HG03460 (cell line): ENCODE data around the gene HNRNPC.
"Not testable (repeated sequence)": the region's sequence is repeated elsewhere in the genome, so short reads cannot be mapped to it uniquely, and the experiment has no call there.

Experiments
- ATAC-seq: cut with Tn5 transposase; IDR thresholded peaks from one replicate; pipeline ENCODE4 v1.9.1; 2021; ENCODE audit not compliant: unreplicated experiment

Gene HNRNPC

GRCh38 chr14:21248338-21248737, 20.9 kb downstream of the HNRNPC start:
- no peak for ATAC-seq

- no peak for ATAC-seq
Observed at GRCh38 chr14:21245813-21246212, 23.4 kb downstream of the HNRNPC start.

- no peak for ATAC-seq
Observed at GRCh38 chr14:21244544-21244943, 24.7 kb downstream of the HNRNPC start.

GRCh38 chr14:21241218-21241819, 27.9 kb downstream of the HNRNPC start:
- ATAC-seq, result no peak

GRCh38 chr14:21240417-21240816, 28.8 kb downstream of the HNRNPC start:
- no peak for ATAC-seq

GRCh38 chr14:21238823-21239518, 30.3 kb downstream of the HNRNPC start:
- ATAC-seq, result no peak

GRCh38 chr14:21236948-21237797, 32.1 kb downstream of the HNRNPC start:
- no peak for ATAC-seq

- no peak for ATAC-seq
Observed at GRCh38 chr14:21234112-21234511, 35.1 kb downstream of the HNRNPC start.

- ATAC-seq, result no peak
Observed at GRCh38 chr14:21233457-21234076, 35.7 kb downstream of the HNRNPC start.

GRCh38 chr14:21231020-21231652, 38.1 kb downstream of the HNRNPC start:
- no peak for ATAC-seq

GRCh38 chr14:21229821-21230220, 39.4 kb downstream of the HNRNPC start:
- ATAC-seq, result no peak

GRCh38 chr14:21227981-21228380, 41.3 kb downstream of the HNRNPC start:
- no peak for ATAC-seq

GRCh38 chr14:21227150-21227549, 42.1 kb downstream of the HNRNPC start:
- ATAC-seq, result no peak

GRCh38 chr14:21226467-21226866, 42.8 kb downstream of the HNRNPC start:
- ATAC-seq, result no peak

GRCh38 chr14:21225164-21225563, 44.1 kb downstream of the HNRNPC start:
- ATAC-seq, result not testable (repeated sequence)

GRCh38 chr14:21220874-21221477, 48.3 kb downstream of the HNRNPC start:
- no peak for ATAC-seq

GRCh38 chr14:21219561-21220111, 49.6 kb downstream of the HNRNPC start:
- no peak for ATAC-seq

GRCh38 chr14:21219120-21219519, 50.1 kb downstream of the HNRNPC start:
- no peak for ATAC-seq

GRCh38 chr14:21215879-21216251, 53.4 kb downstream of the HNRNPC start:
- no peak for ATAC-seq

- no peak for ATAC-seq
Observed at GRCh38 chr14:21215130-21215878, 53.9 kb downstream of the HNRNPC start.
